Neural progenitor cell (in vitro differentiated cells): ENCODE results near the gene DVL2.

Experiments
- EZH2 ChIP-seq: fragments of 200-600 bp; sonication (generic); IDR thresholded peaks from 2 replicates; pipeline ENCODE4 v1.6.1; 2017; ENCODE audit warnings: antibody characterized with exemption, mild to moderate bottlenecking, moderate library complexity
- EZH2phosphoT487 ChIP-seq: fragments of 200-600 bp; sonication (generic); IDR thresholded peaks from 2 replicates; pipeline ENCODE4 v1.6.1; 2017; ENCODE audit warnings: antibody characterized with exemption
- TF ChIP-seq, protein P1 (sequence below): fragments of 200-600 bp; sonication (generic); IDR thresholded peaks from 2 replicates; pipeline ENCODE4 v1.5.1; 2017; ENCODE audit warnings: antibody characterized with exemption, mild to moderate bottlenecking

DNA sequence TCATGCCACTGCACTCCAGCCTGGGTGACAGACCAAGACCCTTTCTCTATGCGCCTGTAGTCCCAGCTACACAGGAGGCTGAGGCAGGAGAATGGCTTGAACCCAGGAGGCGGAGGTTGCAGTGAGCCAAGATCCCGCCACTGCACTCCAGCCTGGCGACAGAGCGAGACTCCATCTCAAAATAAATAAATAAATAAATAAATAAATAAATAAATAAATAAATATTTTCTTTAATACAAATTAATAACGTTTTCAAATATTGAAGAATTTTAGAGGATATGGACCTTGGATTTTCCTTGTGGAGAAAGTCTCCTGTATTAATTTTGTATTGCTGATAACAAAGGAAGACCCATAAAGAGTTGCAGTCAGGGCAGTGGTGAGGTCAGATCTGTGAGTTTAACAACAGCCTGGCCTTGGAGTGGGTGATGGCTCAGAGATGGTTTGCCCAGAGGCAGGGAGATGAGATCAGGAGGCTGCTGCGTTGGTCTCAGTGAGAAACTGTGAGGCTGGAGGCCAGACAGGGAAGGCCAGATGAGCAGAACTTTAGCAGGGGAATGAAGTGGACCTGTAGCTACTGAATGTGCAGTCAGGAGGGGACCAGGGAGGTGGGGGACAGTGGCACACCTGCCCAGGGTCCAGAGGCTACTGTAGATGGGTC lies 50.8 kb downstream of the DVL2 start:
- TF ChIP-seq, protein P1, sequence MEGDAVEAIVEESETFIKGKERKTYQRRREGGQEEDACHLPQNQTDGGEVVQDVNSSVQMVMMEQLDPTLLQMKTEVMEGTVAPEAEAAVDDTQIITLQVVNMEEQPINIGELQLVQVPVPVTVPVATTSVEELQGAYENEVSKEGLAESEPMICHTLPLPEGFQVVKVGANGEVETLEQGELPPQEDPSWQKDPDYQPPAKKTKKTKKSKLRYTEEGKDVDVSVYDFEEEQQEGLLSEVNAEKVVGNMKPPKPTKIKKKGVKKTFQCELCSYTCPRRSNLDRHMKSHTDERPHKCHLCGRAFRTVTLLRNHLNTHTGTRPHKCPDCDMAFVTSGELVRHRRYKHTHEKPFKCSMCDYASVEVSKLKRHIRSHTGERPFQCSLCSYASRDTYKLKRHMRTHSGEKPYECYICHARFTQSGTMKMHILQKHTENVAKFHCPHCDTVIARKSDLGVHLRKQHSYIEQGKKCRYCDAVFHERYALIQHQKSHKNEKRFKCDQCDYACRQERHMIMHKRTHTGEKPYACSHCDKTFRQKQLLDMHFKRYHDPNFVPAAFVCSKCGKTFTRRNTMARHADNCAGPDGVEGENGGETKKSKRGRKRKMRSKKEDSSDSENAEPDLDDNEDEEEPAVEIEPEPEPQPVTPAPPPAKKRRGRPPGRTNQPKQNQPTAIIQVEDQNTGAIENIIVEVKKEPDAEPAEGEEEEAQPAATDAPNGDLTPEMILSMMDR, result no peak
- no peak for TF ChIP-seq EZH2phosphoT487
- no peak for TF ChIP-seq EZH2
